Measurements from ENCODE around the gene CDC42EP5. TPM values are rescaled to one million over a fixed set of nuclear protein-coding genes. Genes with fewer than 3 reads are reported as not detected.

CDC42EP5 gene
- polyA plus RNA-seq, 1 of the 3 experiments (the other 2 are of a cell fraction), result 13.5 TPM

GRCh38 chr19:54463531-54464043, 9.5 kb downstream of the CDC42EP5 start, which contains the start of gene LENG9 (continued):
- TF ChIP-seq, protein P1, sequence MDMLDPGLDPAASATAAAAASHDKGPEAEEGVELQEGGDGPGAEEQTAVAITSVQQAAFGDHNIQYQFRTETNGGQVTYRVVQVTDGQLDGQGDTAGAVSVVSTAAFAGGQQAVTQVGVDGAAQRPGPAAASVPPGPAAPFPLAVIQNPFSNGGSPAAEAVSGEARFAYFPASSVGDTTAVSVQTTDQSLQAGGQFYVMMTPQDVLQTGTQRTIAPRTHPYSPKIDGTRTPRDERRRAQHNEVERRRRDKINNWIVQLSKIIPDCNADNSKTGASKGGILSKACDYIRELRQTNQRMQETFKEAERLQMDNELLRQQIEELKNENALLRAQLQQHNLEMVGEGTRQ (IDR thresholded peaks at IDR 0.05; ENCODE audit: borderline replicate concordance, low read depth, low read length), result no peak

- TF ChIP-seq FOXJ3 (CRISPR knock-in tag; IDR thresholded peaks at IDR 0.05), result no peak
- peak; percentile 14; the same call in 1 of the 2 replicates for TF ChIP-seq POLR2AphosphoS5 (IDR thresholded peaks at IDR 0.05; ENCODE audit: low read depth, low read length)
- Histone ChIP-seq H3K4me3 (ENCODE audit: low read depth in 2 of 2, low read length in 1 of 2) (peak overlapping the region; percentile 41 to 63; a peak in 3 of 4 replicates), H3K4me2 (peak overlapping the region; percentile 92; the same call in 1 of the 2 replicates), H3K27me3 (ENCODE audit: insufficient read depth) (no peaks in the 10 kb centered on the region), H3F3A (replicated peaks; ENCODE audit: insufficient read depth) (peaks cover 28% of the 10 kb centered on the region), H3K27ac (ENCODE audit: low read depth in 2 of 2, low read length in 1 of 2) (no peak overlapping the region), H3K79me2 (ENCODE audit: insufficient read depth) (peaks cover 4% of the 10 kb centered on the region; the same call in 1 of the 2 replicates), H4K20me1 (ENCODE audit: insufficient read depth) (peaks cover 29% of the 10 kb centered on the region), H3K36me3 (replicated peaks in 1 of 2; ENCODE audit: control insufficient read depth in 1 of 2, insufficient read depth in 2 of 2, low read length in 1 of 2) (peaks cover 6 to 39% of the 10 kb centered on the region in 2 experiments), H3K9me3 (no peaks in the 10 kb centered on the region), H3K4me1 (ENCODE audit: control insufficient read depth in 1 of 2, insufficient read depth in 2 of 2, low read depth in 1 of 2, low read length in 1 of 2) (peaks cover 0 to 17% of the 10 kb centered on the region in 2 experiments; a peak in 1 of 4 replicates), H3K9ac (no peak overlapping the region), H2AFZ (ENCODE audit: low read depth) (no peak overlapping the region), H3K9me2 (no peaks in the 10 kb centered on the region)
- ChIA-PET CTCF (interaction anchor here (1.1 kb wide), 1 partner anchor 18 kb away, joined by 4 read pairs; no protein-coding TSS in a partner anchor), POLR2A (interaction anchor here (1.0 to 4.5 kb wide), 2 partner anchors 9 to 14 kb away, joined by 4 to 24 read pairs; partner anchors contain the start of gene LENG8)
- peak; percentile 57 for DNase-seq
- WGBS (ENCODE audit: low lambda C conversion rate), result 72% methylated on average over 17 of the region's 91 CpGs
Measured at GRCh38 chr19:54462655-54463530, 10.2 kb downstream of the CDC42EP5 start.

DNA sequence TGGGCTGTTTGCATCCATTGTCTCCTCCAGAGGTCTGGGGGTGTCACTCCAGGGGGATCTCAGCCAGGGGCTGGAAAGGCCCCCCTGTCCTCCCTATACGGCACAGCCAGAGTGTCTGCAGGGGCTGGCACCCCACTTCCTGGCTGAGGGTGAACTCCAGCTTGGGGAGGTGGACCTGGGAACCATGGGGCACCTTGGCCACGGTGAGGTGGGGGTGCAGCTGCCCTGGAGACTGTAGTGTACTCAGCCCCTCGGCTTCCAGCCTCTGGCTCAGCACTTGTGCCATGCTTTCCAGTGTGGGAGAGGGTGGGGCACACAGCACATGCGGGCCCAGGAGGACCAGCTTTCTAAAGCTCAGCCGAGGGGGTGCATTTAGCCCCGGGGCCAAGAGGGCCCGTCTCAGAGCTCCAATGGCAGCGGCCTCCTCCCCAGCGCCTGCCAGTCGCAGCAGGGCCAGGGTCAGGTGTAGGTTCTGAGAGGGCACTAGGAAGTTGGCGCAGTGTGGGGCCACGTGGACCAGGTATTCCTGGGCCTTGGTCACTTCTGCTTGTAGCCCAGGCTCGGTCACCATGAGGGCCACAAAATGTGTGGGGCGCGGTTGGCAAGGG, 10.9 kb downstream of the CDC42EP5 start:
- Histone ChIP-seq H3K4me3 (ENCODE audit: low read depth in 2 of 2, low read length in 1 of 2) (no peak overlapping the region), H3K4me1 (ENCODE audit: control insufficient read depth in 1 of 2, insufficient read depth in 2 of 2, low read depth in 1 of 2, low read length in 1 of 2) (peaks cover 0 to 17% of the 10 kb centered on the region in 2 experiments; a peak in 1 of 4 replicates), H3K27ac (ENCODE audit: low read depth in 2 of 2, low read length in 1 of 2) (no peak overlapping the region), H3F3A (replicated peaks; ENCODE audit: insufficient read depth) (peaks cover 24% of the 10 kb centered on the region), H3K9me2 (no peaks in the 10 kb centered on the region), H4K20me1 (ENCODE audit: insufficient read depth) (peaks cover 33% of the 10 kb centered on the region), H3K79me2 (ENCODE audit: insufficient read depth) (peaks cover 6% of the 10 kb centered on the region; the same call in 1 of the 2 replicates), H2AFZ (ENCODE audit: low read depth) (no peak overlapping the region), H3K9me3 (no peaks in the 10 kb centered on the region), H3K9ac (no peak overlapping the region), H3K27me3 (ENCODE audit: insufficient read depth) (no peaks in the 10 kb centered on the region), H3K36me3 (replicated peaks in 1 of 2; ENCODE audit: control insufficient read depth in 1 of 2, insufficient read depth in 2 of 2, low read length in 1 of 2) (peaks cover 9 to 42% of the 10 kb centered on the region in 2 experiments), H3K4me2 (no peak overlapping the region)
- WGBS (ENCODE audit: low lambda C conversion rate), result 90% methylated on average over 6 of the region's 15 CpGs
- ChIA-PET POLR2A (interaction anchor here (4.5 kb wide), 1 partner anchor 14 kb away, joined by 24 read pairs; the partner anchor contains the start of gene LENG8), CTCF (no interaction called here)
- DNase-seq, result no peak
- TF ChIP-seq RFX5 (IDR thresholded peaks at IDR 0.05; ENCODE audit: low read length) (no peak), NFIC (IDR thresholded peaks at IDR 0.05; ENCODE audit: borderline replicate concordance) (no peak), POLR2AphosphoS5 (IDR thresholded peaks at IDR 0.05; ENCODE audit: low read depth, low read length) (no peak), MXI1 (IDR thresholded peaks at IDR 0.05; ENCODE audit: low read depth, low read length) (no peak), GABPA (IDR thresholded peaks at IDR 0.05; ENCODE audit: low read depth) (no peak), FOSL2 (IDR thresholded peaks at IDR 0.05; ENCODE audit: borderline replicate concordance, low read depth) (no peak), MEF2A (IDR thresholded peaks at IDR 0.05; ENCODE audit: borderline replicate concordance, low read depth) (no peak), RXRA (IDR thresholded peaks at IDR 0.05; ENCODE audit: borderline replicate concordance, low read depth) (no peak), ZBTB33 (IDR thresholded peaks at IDR 0.05; ENCODE audit: borderline replicate concordance, low read depth) (no peak)
- TF ChIP-seq, protein P1 (IDR thresholded peaks at IDR 0.05; ENCODE audit: borderline replicate concordance, low read depth, low read length), result no peak
- TF ChIP-seq, protein P2, sequence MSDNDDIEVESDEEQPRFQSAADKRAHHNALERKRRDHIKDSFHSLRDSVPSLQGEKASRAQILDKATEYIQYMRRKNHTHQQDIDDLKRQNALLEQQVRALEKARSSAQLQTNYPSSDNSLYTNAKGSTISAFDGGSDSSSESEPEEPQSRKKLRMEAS (IDR thresholded peaks at IDR 0.05; ENCODE audit: low read depth), result no peak
